Neural cell (in vitro differentiated cells): Measurements from ENCODE around the gene DEFB127. TPM values are rescaled to one million over a fixed set of nuclear protein-coding genes. Genes with fewer than 3 reads are reported as not detected.

Experiments
- H2AFZ ChIP-seq: fragments of 200-600, 300-800 bp; sonication (generic), shearing (Covaris generic); 2 replicates; pipeline ENCODE4 v1.6.0; 2014; ENCODE audit warnings: low read depth, mild to moderate bottlenecking, antibody characterized with exemption, low read length, moderate library complexity
- H3F3A ChIP-seq: fragments of 200-600 bp; shearing (Covaris generic); 2 replicates; pipeline ENCODE4 v1.6.1; 2016; ENCODE audit warnings: mild to moderate bottlenecking, moderate library complexity, mixed read lengths, antibody characterized with exemption, low read length; ENCODE audit not compliant: insufficient read depth, poor library complexity, severe bottlenecking
- H3K27ac ChIP-seq: fragments of 200-600, 300-800 bp; sonication (generic), shearing (Covaris generic); 2 replicates; pipeline ENCODE4 v1.5.1; 2014; ENCODE audit warnings: mild to moderate bottlenecking, low read length, moderate library complexity
- H3K27me3 ChIP-seq: fragments of 300-800, 200-600 bp; sonication (generic), shearing (Covaris generic); 2 replicates; pipeline ENCODE4 v1.6.0; 2014; ENCODE audit warnings: mild to moderate bottlenecking, low read depth, low read length, moderate library complexity; ENCODE audit not compliant: insufficient read depth
- H3K36me3 ChIP-seq: fragments of 300-800, 200-600 bp; sonication (generic), shearing (Covaris generic); 2 replicates; pipeline ENCODE4 v1.5.1; 2014; ENCODE audit warnings: mild to moderate bottlenecking, antibody characterized with exemption, low read length, moderate library complexity; ENCODE audit not compliant: insufficient read depth
- H3K4me2 ChIP-seq: fragments of 300-800, 200-600 bp; sonication (generic), shearing (Covaris generic); 2 replicates; pipeline ENCODE4 v1.6.0; 2014; ENCODE audit warnings: mild to moderate bottlenecking, low read length
- H3K4me3 ChIP-seq: fragments of 300-800, 200-600 bp; sonication (generic), shearing (Covaris generic); 2 replicates; pipeline ENCODE4 v1.5.1; 2014; ENCODE audit warnings: mild to moderate bottlenecking, low read length, moderate library complexity
- H3K79me2 ChIP-seq: fragments of 200-600 bp; shearing (Covaris generic); replicated peaks from 2 replicates; pipeline ENCODE4 v1.6.0; 2014; ENCODE audit warnings: mild to moderate bottlenecking, low read length, moderate library complexity; ENCODE audit not compliant: insufficient read depth
- H3K9ac ChIP-seq: fragments of 300-800, 200-600 bp; sonication (generic), shearing (Covaris generic); 2 replicates; pipeline ENCODE4 v1.6.1; 2016; ENCODE audit warnings: mild to moderate bottlenecking, low read length, mixed read lengths
- H3K9me2 ChIP-seq: fragments of 200-600 bp; shearing (Covaris generic); 2 replicates; pipeline ENCODE4 v1.6.1; 2016; ENCODE audit warnings: mild to moderate bottlenecking, low read length, mixed read lengths; ENCODE audit not compliant: insufficient read depth
- H3K9me3 ChIP-seq: fragments of 200-600, 300-800 bp; sonication (generic), shearing (Covaris generic); 2 replicates; pipeline ENCODE4 v1.6.1; 2016; ENCODE audit warnings: mild to moderate bottlenecking, mixed run types, low read length, moderate library complexity, mixed read lengths
- H4K20me1 ChIP-seq: fragments of 200-600 bp; shearing (Covaris generic); 2 replicates; pipeline ENCODE4 v1.6.1; 2016; ENCODE audit warnings: mild to moderate bottlenecking, mixed run types; ENCODE audit not compliant: insufficient read depth
- CTCF ChIP-seq: fragments of 450-650 bp; IDR thresholded peaks from 2 replicates; pipeline ENCODE4 v1.5.1; 2014; ENCODE audit warnings: antibody characterized with exemption, mild to moderate bottlenecking, moderate library complexity; ENCODE audit not compliant: poor library complexity, severe bottlenecking
- EP300 ChIP-seq: fragments of 450-650 bp; conservative IDR thresholded peaks from 2 replicates; pipeline ENCODE4 v1.6.1; 2014; ENCODE audit warnings: antibody characterized with exemption, mild to moderate bottlenecking, moderate library complexity; ENCODE audit not compliant: poor library complexity, severe bottlenecking
- EZH2 ChIP-seq: fragments of 200-600, 300-800 bp; shearing (Covaris generic), sonication (generic); IDR thresholded peaks from 2 replicates; pipeline ENCODE4 v1.6.1; 2014; ENCODE audit warnings: antibody characterized with exemption, low read length, borderline replicate concordance, mild to moderate bottlenecking; ENCODE audit not compliant: insufficient read depth, poor library complexity, severe bottlenecking
- MXI1 ChIP-seq: fragments of 450-650 bp; conservative IDR thresholded peaks from 2 replicates; pipeline ENCODE4 v1.6.1; 2014; ENCODE audit warnings: antibody characterized with exemption, mild to moderate bottlenecking; ENCODE audit not compliant: poor library complexity, severe bottlenecking
- POLR2AphosphoS5 ChIP-seq: IDR thresholded peaks from 2 replicates; pipeline ENCODE4 v1.6.1; 2012
- RAD21 ChIP-seq: fragments of 450-650 bp; conservative IDR thresholded peaks from 2 replicates; pipeline ENCODE4 v1.6.1; 2014; ENCODE audit warnings: antibody characterized with exemption, mild to moderate bottlenecking, moderate library complexity
- REST ChIP-seq: IDR thresholded peaks from 2 replicates; pipeline ENCODE4 v1.6.1; 2012; ENCODE audit warnings: borderline replicate concordance
- SMC3 ChIP-seq: fragments of 450-650 bp; conservative IDR thresholded peaks from 2 replicates; pipeline ENCODE4 v1.6.1; 2014; ENCODE audit warnings: antibody characterized with exemption, mild to moderate bottlenecking, moderate library complexity; ENCODE audit not compliant: poor library complexity
- TAF1 ChIP-seq: IDR thresholded peaks from 2 replicates; pipeline ENCODE4 v1.6.1; 2012; ENCODE audit warnings: low read depth
- polyA plus RNA-seq: library from polyadenylated mRNA; depleted of rRNA; stranded (reverse); fragments of >200 nt; gene quantifications from 2 replicates; pipeline ENCODE4 v1.2.3, GENCODE V29; 2014

Gene DEFB127
- polyA plus RNA-seq, 1 donor from 2014 or later = not detected

GRCh38 chr20:164618-165017 lies 7.4 kb downstream of the DEFB127 start:
- H2AFZ ChIP-seq = no peak overlapping the region

GRCh38 chr20:168876-169275 lies 11.6 kb downstream of the DEFB127 start:
- no peak overlapping the region for H3K27ac ChIP-seq
- no peaks in the 10 kb centered on the region for H3K36me3 ChIP-seq
- H3K9me3 ChIP-seq = no peaks in the 10 kb centered on the region
- no peaks in the 10 kb centered on the region for H4K20me1 ChIP-seq
- no peak overlapping the region for H2AFZ ChIP-seq
- no peaks in the 10 kb centered on the region for H3F3A ChIP-seq
- H3K9ac ChIP-seq = no peak overlapping the region
- H3K79me2 ChIP-seq = no peaks in the 10 kb centered on the region
- H3K4me2 ChIP-seq = no peak overlapping the region
- H3K4me3 ChIP-seq = no peak overlapping the region
- H3K27me3 ChIP-seq = no peaks in the 10 kb centered on the region
- H3K9me2 ChIP-seq = no peaks in the 10 kb centered on the region
- TF ChIP-seq TAF1 (no peak), REST (no peak), RAD21 (no peak), MXI1 (no peak), EP300 (no peak), POLR2AphosphoS5 (no peak), EZH2 (no peak)

More at GRCh38 chr20:164618-165017, 7.4 kb downstream of the DEFB127 start:
- Histone ChIP-seq H3K27me3 (peaks cover 2% of the 10 kb centered on the region), H3F3A (no peaks in the 10 kb centered on the region), H3K9me2 (no peaks in the 10 kb centered on the region), H3K4me3 (no peak overlapping the region), H3K36me3 (no peaks in the 10 kb centered on the region), H3K9ac (no peak overlapping the region), H3K4me2 (no peak overlapping the region), H3K79me2 (no peaks in the 10 kb centered on the region), H3K9me3 (no peaks in the 10 kb centered on the region), H3K27ac (no peak overlapping the region), H4K20me1 (no peaks in the 10 kb centered on the region)
- TF ChIP-seq MXI1 = no peak
- TF ChIP-seq EZH2 = no peak
- no peak for TF ChIP-seq REST
- no peak for TF ChIP-seq CTCF
- no peak for TF ChIP-seq SMC3
- no peak for TF ChIP-seq RAD21
- TF ChIP-seq EP300 = no peak
- no peak for TF ChIP-seq TAF1
- TF ChIP-seq POLR2AphosphoS5 = no peak
